ENCODE results near the gene TMEM263. TPM values are rescaled to one million over a fixed set of nuclear protein-coding genes. Genes with fewer than 3 reads are reported as not detected.
"Not testable (repeated sequence)": the region's sequence is repeated elsewhere in the genome, so short reads cannot be mapped to it uniquely, and the experiment has no call there.

TMEM263 gene
- total RNA-seq, 1 experiment from 2014 or later: 38.5 TPM

DNA sequence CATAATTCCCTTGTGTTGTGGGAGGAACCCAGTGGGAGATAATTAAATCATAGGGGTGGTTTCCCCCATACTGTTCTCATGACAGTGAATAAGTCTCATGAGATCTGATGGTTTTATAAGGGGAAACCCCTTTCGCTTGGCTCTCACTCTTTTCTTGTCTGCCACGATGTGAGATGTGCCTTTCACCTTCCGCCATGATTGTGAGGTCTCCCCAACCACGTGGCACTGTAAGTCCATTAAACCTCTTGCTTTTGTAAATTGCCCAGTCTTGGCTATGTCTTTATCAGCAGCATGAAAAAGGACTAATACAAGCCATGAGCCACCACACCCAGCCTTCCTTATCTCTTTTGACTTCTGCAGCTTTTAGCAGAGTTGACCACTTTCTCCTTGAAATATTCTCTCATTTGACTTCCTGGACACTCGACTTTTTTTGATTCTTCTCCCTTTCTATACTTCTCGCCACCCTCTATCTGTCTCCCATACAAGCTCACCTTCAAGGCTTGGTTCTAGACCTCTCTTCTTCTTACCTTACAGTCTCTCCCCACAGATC lies 29.0 kb downstream of the TMEM263 start:
- Histone ChIP-seq H3K27ac (ENCODE audit: low read length) (no peak overlapping the region), H3K4me3 (ENCODE audit: low read length) (no peak overlapping the region), H4K20me1 (ENCODE audit: insufficient read depth, low read depth, low read length) (no peaks in the 10 kb centered on the region), H3K4me2 (ENCODE audit: low read depth, low read length, poor library complexity, severe bottlenecking) (no peak overlapping the region), H3K9me2 (replicated peaks; ENCODE audit: insufficient read depth, low read length) (no peaks in the 10 kb centered on the region), H2AFZ (ENCODE audit: low read length) (no peak overlapping the region), H3K9ac (ENCODE audit: low read length) (no peak overlapping the region), H3K9me3 (ENCODE audit: low read length) (no peaks in the 10 kb centered on the region), H3K4me1 (ENCODE audit: low read length) (peaks cover 25% of the 10 kb centered on the region), H3K36me3 (ENCODE audit: insufficient read depth, low read length) (no peaks in the 10 kb centered on the region), H3K27me3 (ENCODE audit: low read length) (no peaks in the 10 kb centered on the region), H3K79me2 (ENCODE audit: low read length) (no peaks in the 10 kb centered on the region)
- no peak for DNase-seq

- H3K27ac ChIP-seq (ENCODE audit: low read length): no peak overlapping the region
- DNase-seq: no peak
These were observed 29.8 kb downstream of the TMEM263 start for GRCh38 chr12:106985479-106985878.

DNA sequence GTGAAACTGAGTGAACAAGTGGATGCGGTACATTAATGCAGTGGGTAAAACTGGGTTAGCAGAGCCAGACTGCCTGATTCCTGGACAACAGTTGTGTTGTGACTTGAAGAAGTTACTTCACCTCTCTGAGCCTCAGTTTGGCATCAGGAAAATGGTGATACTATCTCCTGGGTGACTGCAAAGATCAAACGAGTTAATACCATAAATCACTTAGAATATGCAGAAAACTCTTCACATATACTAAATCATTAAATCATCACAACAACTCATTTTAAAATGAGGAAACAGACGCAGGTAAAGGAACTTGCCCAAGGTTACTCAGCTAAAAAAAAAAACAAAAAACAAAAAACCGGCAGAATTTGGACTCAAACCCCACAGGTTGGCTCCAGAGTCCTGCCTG lies 30.4 kb downstream of the TMEM263 start:
- DNase-seq: no peak
- peak overlapping the region; percentile 91 for H3K4me2 ChIP-seq (ENCODE audit: low read depth, low read length, poor library complexity, severe bottlenecking)
- no peak overlapping the region for H3K27ac ChIP-seq (ENCODE audit: low read length)
- peak overlapping the region; percentile 96 for H2AFZ ChIP-seq (ENCODE audit: low read length)
- no peaks in the 10 kb centered on the region for H4K20me1 ChIP-seq (ENCODE audit: insufficient read depth, low read depth, low read length)
- no peaks in the 10 kb centered on the region for H3K9me2 ChIP-seq (replicated peaks; ENCODE audit: insufficient read depth, low read length)
- no peaks in the 10 kb centered on the region for H3K79me2 ChIP-seq (ENCODE audit: low read length)
- H3K36me3 ChIP-seq (ENCODE audit: insufficient read depth, low read length): no peaks in the 10 kb centered on the region
- no peaks in the 10 kb centered on the region for H3K27me3 ChIP-seq (ENCODE audit: low read length)
- H3K9ac ChIP-seq (ENCODE audit: low read length): peak overlapping the region; percentile 76
- no peaks in the 10 kb centered on the region for H3K9me3 ChIP-seq (ENCODE audit: low read length)
- H3K4me1 ChIP-seq (ENCODE audit: low read length): peaks cover 25% of the 10 kb centered on the region
- H3K4me3 ChIP-seq (ENCODE audit: low read length): peak overlapping the region; percentile 80

More at GRCh38 chr12:106985479-106985878, 29.8 kb downstream of the TMEM263 start:
- Histone ChIP-seq H2AFZ (ENCODE audit: low read length) (no peak overlapping the region), H3K36me3 (ENCODE audit: insufficient read depth, low read length) (no peaks in the 10 kb centered on the region), H3K9ac (ENCODE audit: low read length) (no peak overlapping the region), H3K4me3 (ENCODE audit: low read length) (no peak overlapping the region), H3K4me2 (ENCODE audit: low read depth, low read length, poor library complexity, severe bottlenecking) (no peak overlapping the region), H3K9me3 (ENCODE audit: low read length) (no peaks in the 10 kb centered on the region), H4K20me1 (ENCODE audit: insufficient read depth, low read depth, low read length) (no peaks in the 10 kb centered on the region), H3K27me3 (ENCODE audit: low read length) (no peaks in the 10 kb centered on the region), H3K79me2 (ENCODE audit: low read length) (no peaks in the 10 kb centered on the region), H3K9me2 (replicated peaks; ENCODE audit: insufficient read depth, low read length) (no peaks in the 10 kb centered on the region), H3K4me1 (ENCODE audit: low read length) (peaks cover 25% of the 10 kb centered on the region)

DNA sequence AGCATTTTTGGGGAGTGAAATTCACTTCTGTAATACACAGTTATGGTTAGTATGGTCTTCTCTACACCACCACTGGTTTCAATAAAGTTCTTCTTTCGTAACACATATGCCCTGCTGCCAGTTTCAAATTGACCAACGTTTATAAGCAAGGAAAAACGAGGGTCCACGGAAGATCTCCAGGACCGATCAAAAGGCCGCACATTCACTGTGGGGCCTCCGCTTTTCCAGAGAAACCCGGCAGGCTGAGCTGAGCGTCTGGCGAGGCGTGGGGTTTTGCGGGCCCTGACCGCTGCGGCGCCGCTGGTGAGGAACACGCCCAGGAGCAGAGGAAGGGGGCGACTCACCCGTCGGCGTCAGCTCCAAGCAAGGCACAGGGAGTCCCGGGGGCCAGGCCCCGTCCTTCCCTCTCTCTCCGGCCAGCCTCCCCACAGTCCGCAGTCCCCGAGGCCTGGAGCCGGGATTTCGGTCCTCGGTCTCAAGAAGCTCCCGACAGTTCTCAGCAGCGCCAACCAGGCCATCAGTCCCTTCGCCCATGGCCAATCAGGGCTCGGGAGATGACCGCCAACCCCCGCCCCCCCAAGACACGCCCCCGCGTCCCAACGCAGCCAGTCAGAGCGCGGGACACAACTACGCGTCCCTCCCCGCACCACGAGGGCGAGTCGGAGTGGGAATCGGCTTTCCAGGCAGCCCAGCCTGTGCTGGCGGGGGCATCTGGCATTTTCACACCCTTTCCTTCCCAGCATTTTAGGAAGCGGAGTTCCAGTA lies 31.1 kb downstream of the TMEM263 start, which contains the start of gene MTERF2:
MTERF2 (minus strand) TSS at position 522 of the 765 bp plus-strand sequence. CDS start 8,432 bp downstream, outside the sequence.
- DNase-seq: peak; percentile 95
- Histone ChIP-seq H3K4me3 (ENCODE audit: low read length) (peak within 1 kb of the TSS; percentile 80), H3K27ac (ENCODE audit: low read length) (no peak within 1 kb of the TSS), H3K79me2 (ENCODE audit: low read length) (no peaks in the 10 kb centered on the region), H3K9ac (ENCODE audit: low read length) (peak within 1 kb of the TSS; percentile 76), H3K27me3 (ENCODE audit: low read length) (no peaks in the 10 kb centered on the region), H4K20me1 (ENCODE audit: insufficient read depth, low read depth, low read length) (no peaks in the 10 kb centered on the region), H2AFZ (ENCODE audit: low read length) (peak within 1 kb of the TSS; percentile 96), H3K9me3 (ENCODE audit: low read length) (no peaks in the 10 kb centered on the region), H3K9me2 (replicated peaks; ENCODE audit: insufficient read depth, low read length) (no peaks in the 10 kb centered on the region), H3K4me2 (ENCODE audit: low read depth, low read length, poor library complexity, severe bottlenecking) (peak within 1 kb of the TSS; percentile 91), H3K4me1 (ENCODE audit: low read length) (peaks cover 25% of the 10 kb centered on the region), H3K36me3 (ENCODE audit: insufficient read depth, low read length) (no peaks in the 10 kb centered on the region)

GRCh38 chr12:106987846-106988245 lies 32.1 kb downstream of the TMEM263 start:
- H3K27me3 ChIP-seq (ENCODE audit: low read length): no peaks in the 10 kb centered on the region
- no peaks in the 10 kb centered on the region for H4K20me1 ChIP-seq (ENCODE audit: insufficient read depth, low read depth, low read length)
- H3K4me2 ChIP-seq (ENCODE audit: low read depth, low read length, poor library complexity, severe bottlenecking): no peak overlapping the region
- H3K9me2 ChIP-seq (replicated peaks; ENCODE audit: insufficient read depth, low read length): no peaks in the 10 kb centered on the region
- no peak for DNase-seq
- no peak overlapping the region for H3K27ac ChIP-seq (ENCODE audit: low read length)
- no peak overlapping the region for H3K4me3 ChIP-seq (ENCODE audit: low read length)
- no peak overlapping the region for H3K9ac ChIP-seq (ENCODE audit: low read length)
- H3K36me3 ChIP-seq (ENCODE audit: insufficient read depth, low read length): no peaks in the 10 kb centered on the region
- peaks cover 25% of the 10 kb centered on the region for H3K4me1 ChIP-seq (ENCODE audit: low read length)
- no peaks in the 10 kb centered on the region for H3K9me3 ChIP-seq (ENCODE audit: low read length)
- no peaks in the 10 kb centered on the region for H3K79me2 ChIP-seq (ENCODE audit: low read length)
- H2AFZ ChIP-seq (ENCODE audit: low read length): peak overlapping the region; percentile 21; the same call in 1 of the 2 replicates

DNA sequence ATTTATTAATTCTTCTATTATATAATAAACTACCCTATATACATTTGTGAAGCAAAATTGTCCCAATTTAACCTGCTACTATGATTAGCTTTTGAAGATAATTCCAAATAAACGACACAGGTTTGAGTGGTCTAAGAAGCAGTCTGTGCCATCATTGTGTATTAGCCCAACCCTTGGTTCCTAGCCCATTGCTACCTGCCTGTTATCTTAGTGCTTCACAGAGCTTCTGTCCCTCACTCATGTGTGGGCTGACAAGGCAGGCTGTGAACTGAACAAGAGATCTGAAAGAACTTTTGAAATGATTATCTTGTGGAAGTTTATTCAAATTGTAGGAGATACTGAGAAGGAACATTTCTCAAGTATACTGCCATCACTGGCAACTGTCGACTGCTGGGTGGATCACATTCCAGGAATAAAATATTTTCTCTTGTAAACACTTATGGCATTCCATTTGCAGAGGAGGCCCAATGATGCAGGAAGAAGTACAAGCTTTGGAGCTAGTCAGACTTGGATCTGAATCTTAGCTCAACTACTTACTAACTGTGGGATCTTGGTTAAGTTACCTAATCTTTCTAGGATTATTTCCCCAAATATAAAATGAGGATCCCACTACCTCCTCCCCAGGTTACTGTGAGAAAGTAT lies 39.0 kb downstream of the TMEM263 start:
- Histone ChIP-seq H3K9me2 (replicated peaks; ENCODE audit: insufficient read depth, low read length) (no peaks in the 10 kb centered on the region), H3K27me3 (ENCODE audit: low read length) (no peaks in the 10 kb centered on the region), H3K79me2 (ENCODE audit: low read length) (no peaks in the 10 kb centered on the region), H3K4me1 (ENCODE audit: low read length) (no peaks in the 10 kb centered on the region), H4K20me1 (ENCODE audit: insufficient read depth, low read depth, low read length) (no peaks in the 10 kb centered on the region), H3K36me3 (ENCODE audit: insufficient read depth, low read length) (no peaks in the 10 kb centered on the region), H3K4me3 (ENCODE audit: low read length) (no peak overlapping the region), H2AFZ (ENCODE audit: low read length) (no peak overlapping the region), H3K9me3 (ENCODE audit: low read length) (no peaks in the 10 kb centered on the region), H3K27ac (ENCODE audit: low read length) (no peak overlapping the region), H3K9ac (ENCODE audit: low read length) (no peak overlapping the region), H3K4me2 (ENCODE audit: low read depth, low read length, poor library complexity, severe bottlenecking) (no peak overlapping the region)
- DNase-seq: no peak

- not testable (repeated sequence) for H3K79me2 ChIP-seq (ENCODE audit: low read length); DNase-seq; H3K9ac ChIP-seq (ENCODE audit: low read length); H3K27ac ChIP-seq (ENCODE audit: low read length); H3K4me1 ChIP-seq (ENCODE audit: low read length); H3K4me2 ChIP-seq (ENCODE audit: low read depth, low read length, poor library complexity, severe bottlenecking); H4K20me1 ChIP-seq (ENCODE audit: insufficient read depth, low read depth, low read length); H3K9me3 ChIP-seq (ENCODE audit: low read length); H3K36me3 ChIP-seq (ENCODE audit: insufficient read depth, low read length); H3K9me2 ChIP-seq (replicated peaks; ENCODE audit: insufficient read depth, low read length); H2AFZ ChIP-seq (ENCODE audit: low read length); H3K4me3 ChIP-seq (ENCODE audit: low read length); H3K27me3 ChIP-seq (ENCODE audit: low read length)
These were observed 40.4 kb downstream of the TMEM263 start for GRCh38 chr12:106996102-106996501.

GRCh38 chr12:106997916-106998315 lies 42.2 kb downstream of the TMEM263 start:
- H3K9me3 ChIP-seq (ENCODE audit: low read length): no peaks in the 10 kb centered on the region
- H3K27ac ChIP-seq (ENCODE audit: low read length): no peak overlapping the region
- no peaks in the 10 kb centered on the region for H3K27me3 ChIP-seq (ENCODE audit: low read length)
- no peak overlapping the region for H2AFZ ChIP-seq (ENCODE audit: low read length)
- no peaks in the 10 kb centered on the region for H3K79me2 ChIP-seq (ENCODE audit: low read length)
- H4K20me1 ChIP-seq (ENCODE audit: insufficient read depth, low read depth, low read length): no peaks in the 10 kb centered on the region
- no peak overlapping the region for H3K4me3 ChIP-seq (ENCODE audit: low read length)
- no peaks in the 10 kb centered on the region for H3K9me2 ChIP-seq (replicated peaks; ENCODE audit: insufficient read depth, low read length)
- no peak for DNase-seq
- H3K4me1 ChIP-seq (ENCODE audit: low read length): no peaks in the 10 kb centered on the region
- no peak overlapping the region for H3K4me2 ChIP-seq (ENCODE audit: low read depth, low read length, poor library complexity, severe bottlenecking)
- H3K36me3 ChIP-seq (ENCODE audit: insufficient read depth, low read length): no peaks in the 10 kb centered on the region
- H3K9ac ChIP-seq (ENCODE audit: low read length): no peak overlapping the region
